ENCODE measurements around the gene INPP5D. TPM values are rescaled to one million over a fixed set of nuclear protein-coding genes. Genes with fewer than 3 reads are reported as not detected.
A peak's percentile ranks its signal among the peaks of the same experiment; 100 is the strongest.

Gene INPP5D
- total and polyA plus RNA-seq, 7 experiments from 2014 or later: 41.0 to 232 (median 122) TPM

DNA sequence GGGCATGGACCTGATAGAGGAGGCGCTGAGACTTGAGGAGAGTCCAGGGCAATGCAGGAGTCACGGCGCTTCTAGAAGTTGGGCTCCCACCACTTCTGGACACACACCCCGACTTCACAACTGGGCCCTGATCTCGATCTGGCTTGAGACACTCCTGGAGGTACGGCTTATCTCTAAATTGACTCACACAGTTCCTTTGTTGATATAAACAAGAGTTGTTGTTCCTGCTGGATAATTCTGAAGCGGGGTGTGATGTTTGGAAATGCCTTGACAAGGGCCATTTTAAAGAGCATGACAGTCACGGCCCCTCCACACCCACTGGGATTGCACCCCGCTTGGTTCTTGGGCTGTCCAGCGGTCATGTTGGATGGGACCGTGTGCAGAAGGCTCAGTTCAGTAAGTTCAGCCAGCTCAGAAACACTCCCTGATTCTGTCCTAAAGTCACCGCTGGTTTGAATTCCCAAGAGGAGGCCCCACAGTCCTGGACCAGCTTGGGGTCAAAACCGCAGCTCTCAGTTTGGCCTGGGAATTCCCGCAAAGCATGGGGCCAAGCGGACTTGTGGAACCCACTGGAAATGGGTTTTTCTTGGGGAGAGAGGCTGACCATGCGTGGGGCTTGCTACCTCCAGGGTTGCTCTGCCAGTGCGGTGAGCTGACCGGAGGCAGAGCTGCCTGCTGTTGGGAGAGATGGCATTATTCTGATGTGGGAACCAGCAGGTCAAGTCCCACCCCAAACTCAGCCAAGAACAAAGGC lies 37.0 kb upstream of the INPP5D start:
- peaks cover 0 to 3% (median 0%) of the 10 kb centered on the region in 11 donors for H3K9me3 Mint-ChIP-seq
- H3K27me3 Mint-ChIP-seq: no peaks in the 10 kb centered on the region
- H3K27ac ChIP-seq (ENCODE audit: low read depth, low read length): no peak overlapping the region
- H3K9me3 ChIP-seq (ENCODE audit: control insufficient read depth in 2 of 3, low read length in 3 of 3): no peaks in the 10 kb centered on the region
- H3K4me3 ChIP-seq (ENCODE audit: low read length): no peak overlapping the region
- H3K36me3 Mint-ChIP-seq: no peaks in the 10 kb centered on the region
- H3K4me3 Mint-ChIP-seq: no peak overlapping the region
- no peaks in the 10 kb centered on the region for H3K27me3 ChIP-seq (ENCODE audit: control insufficient read depth in 2 of 2, insufficient read depth in 2 of 2, low read length in 2 of 2)
- no peaks in the 10 kb centered on the region for H3K36me3 ChIP-seq (ENCODE audit: control insufficient read depth in 2 of 3, insufficient read depth in 3 of 3, low read length in 3 of 3)
- ChIA-PET CTCF (no interaction called here), POLR2A (no interaction called here)
- ATAC-seq (no peak), DNase-seq (no peak)
- H3K27ac Mint-ChIP-seq: no peak overlapping the region
- no peaks in the 10 kb centered on the region for H3K4me1 ChIP-seq (ENCODE audit: control insufficient read depth in 2 of 2, insufficient read depth in 2 of 2, low read length in 2 of 2)
- H3K4me1 Mint-ChIP-seq: no peaks in the 10 kb centered on the region
- intact Hi-C loops (cut with micrococcal nuclease): no loop called here

DNA sequence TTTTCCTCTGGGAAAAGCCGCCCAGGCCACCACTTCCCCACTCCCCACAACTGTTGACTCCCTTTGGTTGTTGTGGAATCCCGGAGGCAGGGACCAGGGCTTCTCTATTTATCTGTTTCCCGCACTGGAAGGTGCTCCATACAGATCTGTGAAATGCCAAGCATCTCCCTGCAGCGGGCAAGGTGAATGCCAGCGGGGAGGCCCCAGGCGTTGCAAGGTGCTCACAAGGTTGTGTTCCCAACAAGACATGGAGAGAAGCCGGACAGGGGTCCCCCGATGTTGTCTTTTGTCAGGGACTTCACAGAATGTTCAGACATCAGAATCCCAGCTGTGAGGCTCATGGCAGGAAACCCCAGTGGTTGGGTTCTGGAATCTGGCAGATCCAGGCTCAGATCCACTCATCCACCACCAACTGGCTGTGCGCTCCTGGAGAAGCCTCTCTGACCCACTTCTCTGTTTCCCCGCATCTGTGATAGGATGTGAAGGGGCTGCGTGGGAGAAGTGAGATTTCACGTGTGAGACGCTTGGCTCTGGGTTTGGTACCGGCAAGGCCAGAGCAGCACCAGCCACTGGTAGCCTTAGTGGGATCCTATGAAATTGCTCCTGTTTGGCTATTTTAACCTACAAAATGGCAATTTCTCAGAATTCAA lies 36.3 kb upstream of the INPP5D start:
- Histone ChIP-seq H3K27me3 (ENCODE audit: control insufficient read depth in 2 of 2, insufficient read depth in 2 of 2, low read length in 2 of 2) (no peaks in the 10 kb centered on the region), H3K4me1 (ENCODE audit: control insufficient read depth in 2 of 2, insufficient read depth in 2 of 2, low read length in 2 of 2) (no peaks in the 10 kb centered on the region), H3K27ac (ENCODE audit: low read depth, low read length) (no peak overlapping the region), H3K36me3 (ENCODE audit: control insufficient read depth in 2 of 3, insufficient read depth in 3 of 3, low read length in 3 of 3) (no peaks in the 10 kb centered on the region), H3K9me3 (ENCODE audit: control insufficient read depth in 2 of 3, low read length in 3 of 3) (no peaks in the 10 kb centered on the region), H3K4me3 (ENCODE audit: low read length) (no peak overlapping the region)
- Mint-ChIP-seq H3K4me3 (no peak overlapping the region), H3K36me3 (no peaks in the 10 kb centered on the region), H3K27me3 (peaks cover 0 to 4% (median 0%) of the 10 kb centered on the region in 5 donors), H3K4me1 (no peaks in the 10 kb centered on the region), H3K9me3 (peaks cover 0 to 2% (median 0%) of the 10 kb centered on the region in 11 donors), H3K27ac (no peak overlapping the region)
- intact Hi-C loops (cut with micrococcal nuclease): no loop called here
- POLR2A ChIA-PET: no interaction called here
- CTCF ChIA-PET: no interaction called here
- DNase-seq: no peak
- no peak for ATAC-seq

DNA sequence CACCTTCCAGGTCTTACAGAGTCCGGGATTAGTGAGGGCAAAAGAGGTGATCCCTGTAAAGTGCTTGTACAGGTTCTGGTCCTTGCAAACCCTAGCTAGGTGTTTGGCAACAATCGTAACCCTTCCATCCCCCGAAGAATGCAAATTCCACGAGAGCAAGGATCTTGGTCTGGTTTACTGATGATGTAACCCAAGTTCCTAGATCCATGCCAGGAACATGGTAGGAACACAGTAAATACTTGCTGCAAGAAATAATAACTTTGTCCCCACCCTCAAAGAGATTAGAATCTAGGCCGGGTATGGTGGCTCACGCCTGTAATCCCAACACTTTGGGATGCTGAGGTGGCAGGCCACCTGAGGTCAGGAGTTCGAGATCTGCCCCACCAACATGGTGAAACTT lies 34.4 kb upstream of the INPP5D start:
- ATAC-seq: no peak
- H3K9me3 ChIP-seq (ENCODE audit: control insufficient read depth in 2 of 3, low read length in 3 of 3): no peaks in the 10 kb centered on the region
- ChIA-PET CTCF (no interaction called here), POLR2A (no interaction called here)
- Mint-ChIP-seq H3K9me3 (no peaks in the 10 kb centered on the region), H3K27me3 (peaks cover 0 to 6% (median 0%) of the 10 kb centered on the region in 5 donors), H3K27ac (no peak overlapping the region), H3K4me3 (no peak overlapping the region), H3K4me1 (no peaks in the 10 kb centered on the region), H3K36me3 (no peaks in the 10 kb centered on the region)
- no peak overlapping the region for H3K4me3 ChIP-seq (ENCODE audit: low read length)
- H3K27ac ChIP-seq (ENCODE audit: low read depth, low read length): no peak overlapping the region
- no peaks in the 10 kb centered on the region for H3K36me3 ChIP-seq (ENCODE audit: control insufficient read depth in 2 of 3, insufficient read depth in 3 of 3, low read length in 3 of 3)
- no peaks in the 10 kb centered on the region for H3K4me1 ChIP-seq (ENCODE audit: control insufficient read depth in 2 of 2, insufficient read depth in 2 of 2, low read length in 2 of 2)
- DNase-seq: no peak
- H3K27me3 ChIP-seq (ENCODE audit: control insufficient read depth in 2 of 2, insufficient read depth in 2 of 2, low read length in 2 of 2): no peaks in the 10 kb centered on the region
- intact Hi-C loops (cut with micrococcal nuclease): no loop called here

DNA sequence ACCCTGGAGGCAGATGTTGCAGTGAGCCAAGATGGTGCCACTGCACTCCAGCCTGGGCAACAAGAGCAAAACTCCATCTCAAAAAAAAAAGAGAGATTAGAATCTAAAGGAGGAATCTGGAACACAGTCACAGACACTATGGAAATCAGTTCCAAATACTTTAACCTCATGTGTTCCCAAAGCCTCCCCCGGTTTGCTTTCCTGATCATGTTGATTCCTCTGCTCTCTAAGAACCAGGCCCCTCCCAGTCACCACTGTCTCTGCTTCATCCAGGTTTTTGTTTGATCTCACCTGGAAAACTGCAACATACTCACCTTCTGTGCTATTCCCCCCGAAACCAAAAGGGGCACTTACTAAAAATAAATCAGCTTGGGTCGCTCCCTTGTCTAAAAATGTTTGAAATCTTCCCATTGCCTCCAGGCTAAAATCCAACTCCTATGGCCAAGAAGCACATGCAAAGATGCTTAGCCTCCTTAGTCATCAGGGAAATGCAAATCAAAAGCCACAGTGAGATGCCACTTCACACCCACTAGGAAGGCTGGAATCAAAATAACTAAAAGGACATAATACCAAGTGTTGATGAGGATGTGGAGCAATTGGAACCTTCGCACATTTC lies 33.8 kb upstream of the INPP5D start:
- CTCF ChIA-PET: no interaction called here

DNA sequence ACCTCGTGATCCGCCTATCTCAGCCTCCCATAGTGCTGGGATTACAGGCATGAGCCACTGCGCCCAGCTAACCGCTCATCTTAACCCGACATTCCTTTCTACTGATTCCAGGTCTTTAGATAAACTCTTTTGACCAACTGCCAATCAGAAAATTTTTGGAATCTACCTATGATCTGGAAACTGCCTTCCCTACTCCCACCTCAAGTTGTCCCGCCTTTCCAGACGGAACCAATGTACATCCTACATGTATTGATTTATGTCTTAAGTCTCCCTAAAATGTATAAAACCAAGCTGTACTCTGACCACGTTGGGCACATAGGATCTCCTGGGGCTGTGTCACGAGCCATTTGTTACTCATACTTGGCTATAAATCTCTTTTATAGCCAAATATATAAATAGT lies 30.8 kb upstream of the INPP5D start:
- POLR2A ChIA-PET: no interaction called here
- peak overlapping the region in 1 of 9 donors; percentile 43 for H3K27ac Mint-ChIP-seq

More for the DNA sequence above, 33.8 kb upstream of the INPP5D start:
- Mint-ChIP-seq H3K4me1 (no peaks in the 10 kb centered on the region), H3K27me3 (peaks cover 0 to 6% (median 0%) of the 10 kb centered on the region in 5 donors), H3K36me3 (no peaks in the 10 kb centered on the region), H3K9me3 (no peaks in the 10 kb centered on the region), H3K27ac (peak overlapping the region in 1 of 9 donors; percentile 53), H3K4me3 (no peak overlapping the region)
- DNase-seq: no peak
- Histone ChIP-seq H3K27me3 (ENCODE audit: control insufficient read depth in 2 of 2, insufficient read depth in 2 of 2, low read length in 2 of 2) (no peaks in the 10 kb centered on the region), H3K36me3 (ENCODE audit: control insufficient read depth in 2 of 3, insufficient read depth in 3 of 3, low read length in 3 of 3) (no peaks in the 10 kb centered on the region), H3K4me3 (ENCODE audit: low read length) (no peak overlapping the region), H3K4me1 (ENCODE audit: control insufficient read depth in 2 of 2, insufficient read depth in 2 of 2, low read length in 2 of 2) (no peaks in the 10 kb centered on the region), H3K9me3 (ENCODE audit: control insufficient read depth in 2 of 3, low read length in 3 of 3) (no peaks in the 10 kb centered on the region), H3K27ac (ENCODE audit: low read depth, low read length) (no peak overlapping the region)
- no peak for ATAC-seq
- intact Hi-C loops (cut with micrococcal nuclease): no loop called here
- POLR2A ChIA-PET: no interaction called here

DNA sequence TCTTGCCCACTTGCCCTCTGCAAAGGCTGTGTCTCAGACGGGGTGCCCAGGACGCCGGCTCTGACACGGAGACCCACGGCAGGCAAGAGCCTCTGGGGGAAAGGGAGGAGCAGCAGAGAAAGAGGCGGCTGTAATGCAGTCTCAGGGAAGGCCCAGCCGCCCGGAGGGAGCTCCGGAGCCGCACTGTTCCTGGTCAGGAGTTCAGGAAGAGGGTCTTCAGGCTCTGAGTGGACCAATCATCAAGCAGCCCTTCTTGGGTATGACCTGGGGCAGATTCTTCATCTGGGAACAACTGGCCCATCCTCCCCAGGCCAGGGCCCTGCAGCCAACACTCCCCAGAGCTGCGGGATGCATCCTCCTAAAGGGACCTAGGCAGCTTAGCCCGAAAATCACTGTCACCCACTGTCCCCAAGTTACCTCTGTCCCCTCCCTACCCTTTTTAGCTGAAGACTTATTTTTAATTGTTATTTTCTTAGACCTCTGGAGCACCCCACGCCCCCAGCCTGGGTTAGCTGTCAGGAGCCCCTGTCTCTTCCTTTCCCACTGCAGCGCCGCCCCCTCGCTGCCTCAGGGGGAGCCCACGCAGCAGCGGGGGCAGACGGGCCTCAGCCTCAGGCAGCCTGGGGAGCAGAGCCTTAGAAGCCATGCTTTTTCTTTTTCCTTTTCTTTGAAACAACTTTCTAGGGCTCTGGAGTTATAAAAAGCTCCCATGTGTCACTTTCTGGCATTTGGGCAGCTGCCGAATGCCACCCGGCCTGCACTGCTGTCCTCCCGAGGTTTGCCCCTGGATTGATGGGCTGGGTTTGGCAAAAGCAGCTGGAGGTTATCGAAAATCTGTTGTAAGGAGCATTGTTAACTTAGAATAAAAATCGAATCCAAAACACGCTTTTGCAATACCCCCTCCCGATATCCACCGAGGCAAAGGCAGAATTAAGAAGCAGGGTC lies 28.3 kb upstream of the INPP5D start:
- no peaks in the 10 kb centered on the region for H3K27me3 ChIP-seq (ENCODE audit: control insufficient read depth in 2 of 2, insufficient read depth in 2 of 2, low read length in 2 of 2)
- H3K27ac Mint-ChIP-seq: no peak overlapping the region
- no peaks in the 10 kb centered on the region for H3K9me3 ChIP-seq (ENCODE audit: control insufficient read depth in 2 of 3, low read length in 3 of 3)
- no peak for DNase-seq
- peaks cover 0 to 6% (median 0%) of the 10 kb centered on the region in 5 donors for H3K27me3 Mint-ChIP-seq
- ChIA-PET CTCF (no interaction called here), POLR2A (interaction anchor here (0.7 kb wide), 1 partner anchor 262 kb away, joined by 3 read pairs; no protein-coding TSS in a partner anchor)
- intact Hi-C loops (cut with micrococcal nuclease): no loop called here
- H3K27ac ChIP-seq (ENCODE audit: low read depth, low read length): no peak overlapping the region
- H3K4me3 Mint-ChIP-seq: no peak overlapping the region
- ATAC-seq: no peak
- no peaks in the 10 kb centered on the region for H3K4me1 Mint-ChIP-seq
- H3K4me1 ChIP-seq (ENCODE audit: control insufficient read depth in 2 of 2, insufficient read depth in 2 of 2, low read length in 2 of 2): no peaks in the 10 kb centered on the region
- no peaks in the 10 kb centered on the region for H3K36me3 ChIP-seq (ENCODE audit: control insufficient read depth in 2 of 3, insufficient read depth in 3 of 3, low read length in 3 of 3)
- H3K36me3 Mint-ChIP-seq: no peaks in the 10 kb centered on the region
- H3K4me3 ChIP-seq (ENCODE audit: low read length): no peak overlapping the region
- no peaks in the 10 kb centered on the region for H3K9me3 Mint-ChIP-seq

More for the DNA sequence above, 30.8 kb upstream of the INPP5D start:
- H3K9me3 Mint-ChIP-seq: no peaks in the 10 kb centered on the region
- no peak for DNase-seq
- Histone ChIP-seq H3K9me3 (ENCODE audit: control insufficient read depth in 2 of 3, low read length in 3 of 3) (no peaks in the 10 kb centered on the region), H3K27me3 (ENCODE audit: control insufficient read depth in 2 of 2, insufficient read depth in 2 of 2, low read length in 2 of 2) (no peaks in the 10 kb centered on the region), H3K27ac (ENCODE audit: low read depth, low read length) (no peak overlapping the region), H3K4me1 (ENCODE audit: control insufficient read depth in 2 of 2, insufficient read depth in 2 of 2, low read length in 2 of 2) (no peaks in the 10 kb centered on the region), H3K36me3 (ENCODE audit: control insufficient read depth in 2 of 3, insufficient read depth in 3 of 3, low read length in 3 of 3) (no peaks in the 10 kb centered on the region), H3K4me3 (ENCODE audit: low read length) (no peak overlapping the region)
- no peak for ATAC-seq
- H3K4me3 Mint-ChIP-seq: no peak overlapping the region
- CTCF ChIA-PET: no interaction called here
- H3K27me3 Mint-ChIP-seq: peaks cover 0 to 6% (median 0%) of the 10 kb centered on the region in 5 donors
- intact Hi-C loops (cut with micrococcal nuclease): no loop called here
- H3K36me3 Mint-ChIP-seq: no peaks in the 10 kb centered on the region
- no peaks in the 10 kb centered on the region for H3K4me1 Mint-ChIP-seq

All from naive thymus-derived CD4-positive, alpha-beta T cell (primary cell).